Caco-2 (cell line): Measurements from ENCODE around the gene ACSS2. TPM values are rescaled to one million over a fixed set of nuclear protein-coding genes. Genes with fewer than 3 reads are reported as not detected.

Experiments
- BruUV-seq: library from RNA; stranded (reverse); fragments of 400-500 nt; replicated peaks from 2 replicates; lab custom pipeline; 2021; lab: Mats Ljungman, UMichigan
- CTCF ChIA-PET: fragments of 300-600 bp; sonication (Branson Sonifier 250); formaldehyde crosslinking; loops from one replicate; lab custom pipeline; 2022; ENCODE audit warnings: antibody characterized with exemption; lab: Charles Lee
- POLR2A ChIA-PET: fragments of 300-600 bp; sonication (Branson Sonifier 250); formaldehyde crosslinking; loops from one replicate; lab custom pipeline; 2022; ENCODE audit warnings: antibody characterized with exemption; lab: Charles Lee
- DNase-seq, 2 experiments: peaks; one replicate each; pipeline versions ENCODE4 v3.0.0 to v3.0.0-alpha.2; 2020 to 2022
- H3K27me3 ChIP-seq: replicated peaks from 2 replicates; pipeline ENCODE4 v1.6.0; 2011; ENCODE audit warnings: low read length; ENCODE audit not compliant: control insufficient read depth, insufficient read depth
- H3K36me3 ChIP-seq: 2 replicates; pipeline ENCODE4 v1.5.1; 2011; ENCODE audit warnings: low read length; ENCODE audit not compliant: control insufficient read depth, insufficient read depth
- H3K4me1 ChIP-seq: fragments of 250-450 bp; sonication (Bioruptor Pico); 2 replicates; pipeline ENCODE4 v1.5.1; 2020; ENCODE audit warnings: mild to moderate bottlenecking
- H3K4me3 ChIP-seq: 2 replicates; pipeline ENCODE4 v1.5.1; 2011; ENCODE audit warnings: low read depth, mild to moderate bottlenecking, control low read depth, low read length
- H3K9me3 ChIP-seq: fragments of 250-450 bp; sonication (Bioruptor Pico); 2 replicates; pipeline ENCODE4 v1.5.1; 2020; ENCODE audit warnings: mild to moderate bottlenecking, moderate library complexity
- H3K27ac Mint-ChIP-seq: one replicate; pipeline ENCODE4 v1.8.0; 2022; ENCODE audit warnings: mixed read lengths; ENCODE audit not compliant: unreplicated experiment
- H3K27me3 Mint-ChIP-seq: one replicate; pipeline ENCODE4 v1.8.0; 2022; ENCODE audit warnings: mixed read lengths; ENCODE audit not compliant: insufficient read depth, unreplicated experiment
- H3K36me3 Mint-ChIP-seq: one replicate; pipeline ENCODE4 v1.8.0; 2022; ENCODE audit warnings: mild to moderate bottlenecking, mixed read lengths; ENCODE audit not compliant: insufficient read depth, unreplicated experiment
- H3K4me1 Mint-ChIP-seq: one replicate; pipeline ENCODE4 v1.8.0; 2022; ENCODE audit warnings: low read depth, mixed read lengths; ENCODE audit not compliant: unreplicated experiment
- H3K4me3 Mint-ChIP-seq: one replicate; pipeline ENCODE4 v1.8.0; 2022; ENCODE audit warnings: mild to moderate bottlenecking, moderate library complexity, mixed read lengths; ENCODE audit not compliant: unreplicated experiment
- H3K9me3 Mint-ChIP-seq: one replicate; pipeline ENCODE4 v1.8.0; 2022; ENCODE audit warnings: mixed read lengths; ENCODE audit not compliant: unreplicated experiment
- intact Hi-C: fragments of 100-400 bp; cut with micrococcal nuclease; formaldehyde crosslinking; loops from one replicate; pipeline ENCODE4 v1.10.0; 2022; ENCODE audit not compliant: unreplicated experiment
- total RNA-seq: library from RNA; stranded (reverse); gene quantifications from 2 replicates; pipeline ENCODE4 v1.2.3, GENCODE V29; 2022
- TF ChIP-seq, protein P1 (sequence below), 2 experiments: fragments of 200-600 bp in 1 of 2; IDR thresholded peaks; 1 replicate in 1 of 2; 2 replicates in 1 of 2; pipeline versions ENCODE4 v1.5.1 to v1.8.0; 2011 to 2022; ENCODE audit warnings: antibody characterized with exemption in 1 of 2, control low read depth in 1 of 2, inconsistent platforms in 1 of 2, low read depth in 1 of 2, low read length in 1 of 2, mild to moderate bottlenecking in 1 of 2, moderate library complexity in 1 of 2; ENCODE audit not compliant: insufficient read depth in 1 of 2, severe bottlenecking in 1 of 2, unreplicated experiment in 1 of 2

Gene ACSS2
- total RNA-seq, 1 experiment from 2014 or later, result 76.0 TPM

DNA sequence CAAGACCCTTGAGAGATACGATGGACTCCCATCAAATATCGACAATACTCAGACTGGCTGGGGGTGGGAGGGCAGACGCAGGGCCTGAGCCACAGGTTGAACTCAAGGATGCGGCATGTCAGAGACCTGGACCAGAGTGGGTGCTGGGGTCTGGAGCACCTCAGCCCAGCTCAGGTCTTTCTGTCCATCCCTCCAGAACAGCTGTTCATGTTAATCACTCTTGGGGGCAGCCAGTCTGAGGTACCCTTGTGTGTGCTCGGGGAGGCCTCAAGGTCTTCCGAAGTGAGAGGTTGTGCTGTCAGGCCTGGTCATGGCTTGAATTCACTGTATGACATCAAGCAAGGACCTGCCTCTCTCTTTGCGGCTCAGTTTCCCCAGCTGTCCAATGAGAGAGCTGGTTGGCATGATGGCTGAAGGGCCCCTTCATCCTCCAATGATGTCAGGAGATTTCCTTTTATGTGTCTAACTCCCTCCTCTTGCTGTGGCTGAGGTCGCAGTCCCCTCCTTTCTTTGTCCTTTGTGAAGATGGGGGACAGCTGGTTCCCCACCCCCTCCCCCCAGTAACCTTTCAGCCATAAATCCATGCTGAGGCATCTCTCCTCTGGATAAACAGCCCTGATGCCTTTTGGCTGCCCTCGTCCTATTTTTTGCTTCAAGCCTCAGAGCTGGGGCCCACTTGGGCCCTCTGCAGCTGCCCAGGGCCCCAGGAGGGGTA is 94.6 kb downstream of the ACSS2 start:
- Histone ChIP-seq H3K27me3 (no peaks in the 10 kb centered on the region), H3K36me3 (no peaks in the 10 kb centered on the region), H3K4me1 (no peaks in the 10 kb centered on the region), H3K4me3 (no peak overlapping the region), H3K9me3 (no peaks in the 10 kb centered on the region)
- Mint-ChIP-seq H3K9me3 (no peaks in the 10 kb centered on the region), H3K4me3 (no peak overlapping the region), H3K27ac (no peak overlapping the region), H3K4me1 (no peaks in the 10 kb centered on the region), H3K36me3 (no peaks in the 10 kb centered on the region), H3K27me3 (peaks cover 2% of the 10 kb centered on the region)
- ChIA-PET POLR2A (no interaction called here), CTCF (interaction anchor here (1.2 to 2.2 kb wide), 3 partner anchors 15 to 97 kb away, joined by 4 to 10 read pairs (median 8); partner anchors contain the start of genes ACSS2, GSS and MYH7B)
- intact Hi-C loops, result no loop called here
- TF ChIP-seq, protein P1, sequence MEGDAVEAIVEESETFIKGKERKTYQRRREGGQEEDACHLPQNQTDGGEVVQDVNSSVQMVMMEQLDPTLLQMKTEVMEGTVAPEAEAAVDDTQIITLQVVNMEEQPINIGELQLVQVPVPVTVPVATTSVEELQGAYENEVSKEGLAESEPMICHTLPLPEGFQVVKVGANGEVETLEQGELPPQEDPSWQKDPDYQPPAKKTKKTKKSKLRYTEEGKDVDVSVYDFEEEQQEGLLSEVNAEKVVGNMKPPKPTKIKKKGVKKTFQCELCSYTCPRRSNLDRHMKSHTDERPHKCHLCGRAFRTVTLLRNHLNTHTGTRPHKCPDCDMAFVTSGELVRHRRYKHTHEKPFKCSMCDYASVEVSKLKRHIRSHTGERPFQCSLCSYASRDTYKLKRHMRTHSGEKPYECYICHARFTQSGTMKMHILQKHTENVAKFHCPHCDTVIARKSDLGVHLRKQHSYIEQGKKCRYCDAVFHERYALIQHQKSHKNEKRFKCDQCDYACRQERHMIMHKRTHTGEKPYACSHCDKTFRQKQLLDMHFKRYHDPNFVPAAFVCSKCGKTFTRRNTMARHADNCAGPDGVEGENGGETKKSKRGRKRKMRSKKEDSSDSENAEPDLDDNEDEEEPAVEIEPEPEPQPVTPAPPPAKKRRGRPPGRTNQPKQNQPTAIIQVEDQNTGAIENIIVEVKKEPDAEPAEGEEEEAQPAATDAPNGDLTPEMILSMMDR (IDR thresholded peaks at IDR 0.05; ENCODE audit: insufficient read depth in 1 of 2, low read depth in 1 of 2, low read length in 1 of 2, severe bottlenecking in 1 of 2, unreplicated experiment in 1 of 2), result no peak
- BruUV-seq, result no TSS peak
- no peak for DNase-seq

DNA sequence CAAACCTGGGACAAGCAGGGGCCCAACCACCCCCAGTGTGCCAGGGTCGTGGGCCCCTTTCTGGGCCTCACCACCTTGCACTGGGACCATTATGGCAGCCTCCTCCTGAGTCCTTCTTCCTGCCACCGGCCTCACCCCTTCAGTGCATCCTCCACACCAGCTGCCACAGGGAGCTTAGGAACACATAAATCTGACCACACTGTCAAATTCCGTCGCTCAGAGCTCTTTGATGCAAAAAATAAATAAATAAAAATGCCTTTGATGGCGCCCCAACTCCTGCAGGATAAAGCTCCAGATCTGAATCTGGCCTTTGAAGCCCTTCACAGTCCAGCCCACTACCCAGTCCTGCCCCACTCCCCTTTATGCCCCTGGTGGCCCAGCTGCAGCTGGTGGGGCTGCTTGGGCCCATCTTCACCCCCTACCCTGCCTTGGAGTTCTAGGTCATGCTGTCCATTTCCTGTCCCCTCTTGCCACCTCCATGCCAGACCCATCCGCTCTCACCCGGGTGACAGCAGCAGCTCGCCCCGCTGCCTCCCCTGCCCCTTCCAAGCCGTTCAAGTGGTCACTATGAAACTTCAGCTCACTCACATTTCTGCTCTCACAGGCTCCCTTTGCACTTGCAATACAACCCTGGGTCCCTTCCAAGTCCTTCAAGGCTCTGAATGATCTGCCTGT is 95.3 kb downstream of the ACSS2 start:
- ChIA-PET CTCF (interaction anchor here (1.2 to 2.2 kb wide), 3 partner anchors 16 to 97 kb away, joined by 4 to 10 read pairs (median 8); partner anchors contain the start of genes ACSS2, GSS and MYH7B), POLR2A (no interaction called here)
- Mint-ChIP-seq H3K4me1 (no peaks in the 10 kb centered on the region), H3K9me3 (no peaks in the 10 kb centered on the region), H3K36me3 (no peaks in the 10 kb centered on the region), H3K27ac (no peak overlapping the region), H3K4me3 (no peak overlapping the region), H3K27me3 (peaks cover 2% of the 10 kb centered on the region)
- no peaks in the 10 kb centered on the region for H3K27me3 ChIP-seq
- H3K4me1 ChIP-seq, result no peaks in the 10 kb centered on the region
- no TSS peak for BruUV-seq
- H3K36me3 ChIP-seq, result no peaks in the 10 kb centered on the region
- no peak overlapping the region for H3K4me3 ChIP-seq
- TF ChIP-seq, protein P1 (IDR thresholded peaks at IDR 0.05; ENCODE audit: insufficient read depth in 1 of 2, low read depth in 1 of 2, low read length in 1 of 2, severe bottlenecking in 1 of 2, unreplicated experiment in 1 of 2), result no peak
- intact Hi-C loops, result no loop called here
- DNase-seq, result no peak
- no peaks in the 10 kb centered on the region for H3K9me3 ChIP-seq

DNA sequence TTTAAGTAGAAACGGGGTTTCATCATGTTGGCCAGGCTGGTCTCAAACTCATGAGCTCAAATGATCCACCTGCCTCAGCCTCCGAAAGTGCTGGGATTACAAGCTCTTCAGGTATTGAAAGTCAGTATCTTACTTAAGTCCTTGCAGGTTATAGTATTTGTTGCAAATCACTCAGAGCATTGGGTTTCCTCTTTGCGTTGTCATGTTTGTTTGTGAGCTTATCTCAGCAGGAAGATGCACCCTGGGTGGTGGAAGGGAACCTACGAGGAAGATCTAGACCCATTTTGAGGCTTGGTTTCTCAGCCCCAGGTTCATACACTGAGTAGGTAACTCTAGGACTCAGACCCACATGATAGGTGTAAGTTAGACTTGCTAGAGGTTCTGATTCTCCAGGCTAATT is 97.8 kb downstream of the ACSS2 start:
- Mint-ChIP-seq H3K4me3 (no peak overlapping the region), H3K27ac (no peak overlapping the region), H3K36me3 (no peaks in the 10 kb centered on the region), H3K4me1 (peaks cover 7% of the 10 kb centered on the region), H3K27me3 (peaks cover 2% of the 10 kb centered on the region), H3K9me3 (no peaks in the 10 kb centered on the region)
- BruUV-seq, result no TSS peak
- H3K27me3 ChIP-seq, result no peaks in the 10 kb centered on the region
- TF ChIP-seq, protein P1 (IDR thresholded peaks at IDR 0.05; ENCODE audit: insufficient read depth in 1 of 2, low read depth in 1 of 2, low read length in 1 of 2, severe bottlenecking in 1 of 2, unreplicated experiment in 1 of 2), result no peak
- no peak overlapping the region for H3K4me3 ChIP-seq
- POLR2A ChIA-PET, result interaction anchor here (0.6 to 0.7 kb wide), 2 partner anchors 29 to 100 kb away, joined by 3 read pairs; no protein-coding TSS in a partner anchor
- no peak for DNase-seq
- H3K9me3 ChIP-seq, result no peaks in the 10 kb centered on the region
- CTCF ChIA-PET, result interaction anchor here (0.6 to 0.8 kb wide), 2 partner anchors 17 to 661 kb away, joined by 6 to 15 read pairs; no protein-coding TSS in a partner anchor
- H3K36me3 ChIP-seq, result no peaks in the 10 kb centered on the region
- peaks cover 5% of the 10 kb centered on the region for H3K4me1 ChIP-seq
- intact Hi-C loops, result no loop called here
